HepG2 (cell line): ENCODE results near the gene KLHDC4. TPM values are rescaled to one million over a fixed set of nuclear protein-coding genes. Genes with fewer than 3 reads are reported as not detected.
A peak's percentile ranks its signal among the peaks of the same experiment; 100 is the strongest.

Source experiments
- ERF ChIP-seq: IDR thresholded peaks from 2 replicates; pipeline ENCODE4 v1.6.1; 2018; ENCODE audit warnings: missing biosample characterization, missing genetic modification reagents
- HNRNPLL ChIP-seq: fragments of 200-400 bp; formaldehyde crosslinking; IDR thresholded peaks from 2 replicates; pipeline ENCODE4 v1.6.1; 2017; ENCODE audit warnings: mild to moderate bottlenecking, low read depth, low read length; ENCODE audit not compliant: poor library complexity, severe bottlenecking
- KDM6A ChIP-seq: IDR thresholded peaks from 2 replicates; pipeline ENCODE4 v1.6.1; 2016; ENCODE audit warnings: low read depth
- MIER3 ChIP-seq: IDR thresholded peaks from 2 replicates; pipeline ENCODE4 v1.6.1; 2016; ENCODE audit warnings: missing compliant biosample characterization, borderline replicate concordance
- PHF8 ChIP-seq: sonication (generic); formaldehyde crosslinking; IDR thresholded peaks from 2 replicates; pipeline ENCODE4 v1.5.0; 2020; ENCODE audit warnings: missing genetic modification reagents
- PRDM10 ChIP-seq: sonication (generic); formaldehyde crosslinking; IDR thresholded peaks from 2 replicates; pipeline ENCODE4 v1.4.0; 2020; ENCODE audit warnings: low read depth, missing genetic modification reagents
- RBM39 ChIP-seq: fragments of 200-400 bp; formaldehyde crosslinking; IDR thresholded peaks from one replicate; pipeline ENCODE4 v1.6.1; 2018; ENCODE audit warnings: antibody characterized with exemption, mild to moderate bottlenecking, low read depth, low read length; ENCODE audit not compliant: poor library complexity, severe bottlenecking
- RFX5 ChIP-seq: IDR thresholded peaks from 2 replicates; pipeline ENCODE4 v1.6.1; 2011; ENCODE audit warnings: low read depth, low read length, improper control_type of control experiment
- TIGD3 ChIP-seq: sonication (generic); formaldehyde crosslinking; IDR thresholded peaks from 2 replicates; pipeline ENCODE4 v1.5.1; 2020; ENCODE audit warnings: mild to moderate bottlenecking, missing genetic modification reagents, borderline replicate concordance
- ZNF138 ChIP-seq: sonication (generic); formaldehyde crosslinking; IDR thresholded peaks from 2 replicates; pipeline ENCODE4 v1.5.0; 2020; ENCODE audit warnings: mild to moderate bottlenecking, low read depth, missing genetic modification reagents
- ZNF282 ChIP-seq: fragments of 450-650 bp; IDR thresholded peaks from 2 replicates; pipeline ENCODE4 v1.6.1; 2018; ENCODE audit not compliant: partially characterized antibody
- ZNF317 ChIP-seq: sonication (generic); formaldehyde crosslinking; IDR thresholded peaks from 2 replicates; pipeline ENCODE4 v1.5.0; 2020; ENCODE audit warnings: mild to moderate bottlenecking, missing genetic modification reagents
- ZNF350 ChIP-seq: sonication (generic); formaldehyde crosslinking; IDR thresholded peaks from 2 replicates; pipeline ENCODE4 v1.4.0; 2020; ENCODE audit warnings: mild to moderate bottlenecking, low read depth, missing genetic modification reagents, borderline replicate concordance
- ZNF362 ChIP-seq: sonication (generic); formaldehyde crosslinking; IDR thresholded peaks from 2 replicates; pipeline ENCODE4 v1.4.0; 2020; ENCODE audit warnings: missing genetic modification reagents, mild to moderate bottlenecking, borderline replicate concordance
- ZNF530 ChIP-seq: sonication (generic); formaldehyde crosslinking; IDR thresholded peaks from 2 replicates; pipeline ENCODE4 v1.5.0; 2020; ENCODE audit warnings: low read depth, mild to moderate bottlenecking, missing genetic modification reagents
- ZNF556 ChIP-seq: sonication (generic); formaldehyde crosslinking; IDR thresholded peaks from 2 replicates; pipeline ENCODE4 v1.4.0; 2020; ENCODE audit warnings: mild to moderate bottlenecking, missing genetic modification reagents, borderline replicate concordance
- ZNF770 ChIP-seq: sonication (generic); formaldehyde crosslinking; IDR thresholded peaks from 2 replicates; pipeline ENCODE4 v1.5.0; 2020; ENCODE audit warnings: mild to moderate bottlenecking, missing genetic modification reagents
- ZNF879 ChIP-seq: sonication (generic); formaldehyde crosslinking; IDR thresholded peaks from 2 replicates; pipeline ENCODE4 v1.8.1; 2023; ENCODE audit warnings: missing genetic modification reagents
- ZNF883 ChIP-seq: sonication (generic); formaldehyde crosslinking; IDR thresholded peaks from 2 replicates; pipeline ENCODE4 v1.5.1; 2020; ENCODE audit warnings: mild to moderate bottlenecking, missing genetic modification reagents; ENCODE audit errors: not compliant biosample characterization
- polyA plus RNA-seq, 8 experiments: library from polyadenylated mRNA; depleted of rRNA in 3 of 8; stranded (reverse) in 7 of 8; unstranded in 1 of 8; fragments of >200 nt; fragmentation: Illumina TruSeq in 4 of 8; extraction: Trizol in 4 of 8; gene quantifications; 2 replicates each; pipeline versions ENCODE4 v1.2.1 to v1.2.3, GENCODE V29; 2011 to 2016; ENCODE audit warnings: low read depth in 4 of 8, missing spikeins in 1 of 8, mixed read lengths in 1 of 8; ENCODE audit not compliant: insufficient read depth in 1 of 8
- total RNA-seq, 5 experiments: library from RNA; depleted of rRNA; stranded (reverse); fragments of >200 nt; fragmentation: Illumina TruSeq; extraction: Trizol; gene quantifications; 2 replicates each; pipeline ENCODE4 v1.2.3, GENCODE V29; 2016; ENCODE audit warnings: low read depth in 1 of 5

KLHDC4 gene
- total and polyA plus RNA-seq, 2 of the 13 experiments (the other 11 are each of a cell fraction or from before 2014, with no cell fraction given), result 18.7 to 31.8 TPM

- TF ChIP-seq ZNF282, result no peak
- peak; percentile 91; the same call in 1 of the 2 replicates for TF ChIP-seq ZNF556
- peak; percentile 77; the same call in 1 of the 2 replicates for TF ChIP-seq ZNF317 (CRISPR knock-in tag)
- TF ChIP-seq ZNF883 (CRISPR knock-in tag), result peak; percentile 93
- TF ChIP-seq ZNF879 (CRISPR knock-in tag), result no peak
- peak; percentile 86; the same call in 1 of the 2 replicates for TF ChIP-seq ZNF362 (CRISPR knock-in tag)
- peak; percentile 45; the same call in 1 of the 2 replicates for TF ChIP-seq RFX5
- no peak for TF ChIP-seq KDM6A (CRISPR knock-in tag)
- peak; percentile 89 for TF ChIP-seq ZNF770 (CRISPR knock-in tag)
- no peak for TF ChIP-seq ZNF530 (CRISPR knock-in tag)
- 0 out of 2 replicates have a peak, but pooled peaks have one; percentile 68 for TF ChIP-seq TIGD3
- TF ChIP-seq HNRNPLL, result peak; percentile 76
- peak; percentile 87 for TF ChIP-seq RBM39
- TF ChIP-seq PRDM10, result peak; percentile 85
- peak; percentile 98 for TF ChIP-seq ERF (CRISPR knock-in tag)
- peak; percentile 99 for TF ChIP-seq ZNF350 (CRISPR knock-in tag)
- peak; percentile 71 for TF ChIP-seq PHF8 (CRISPR knock-in tag)
- TF ChIP-seq ZNF138 (CRISPR knock-in tag), result peak; percentile 77; the same call in 1 of the 2 replicates
- peak; percentile 91 for TF ChIP-seq MIER3
These were observed 13.2 kb upstream of the KLHDC4 start (continued) for GRCh38 chr16:87778830-87779579.
